ENCODE measurements around the gene RFX2. TPM values are rescaled to one million over a fixed set of nuclear protein-coding genes. Genes with fewer than 3 reads are reported as not detected.
A peak's percentile ranks its signal among the peaks of the same experiment; 100 is the strongest.

Gene RFX2
- total RNA-seq, 1 donor from 2014 or later = 3.2 TPM

DNA sequence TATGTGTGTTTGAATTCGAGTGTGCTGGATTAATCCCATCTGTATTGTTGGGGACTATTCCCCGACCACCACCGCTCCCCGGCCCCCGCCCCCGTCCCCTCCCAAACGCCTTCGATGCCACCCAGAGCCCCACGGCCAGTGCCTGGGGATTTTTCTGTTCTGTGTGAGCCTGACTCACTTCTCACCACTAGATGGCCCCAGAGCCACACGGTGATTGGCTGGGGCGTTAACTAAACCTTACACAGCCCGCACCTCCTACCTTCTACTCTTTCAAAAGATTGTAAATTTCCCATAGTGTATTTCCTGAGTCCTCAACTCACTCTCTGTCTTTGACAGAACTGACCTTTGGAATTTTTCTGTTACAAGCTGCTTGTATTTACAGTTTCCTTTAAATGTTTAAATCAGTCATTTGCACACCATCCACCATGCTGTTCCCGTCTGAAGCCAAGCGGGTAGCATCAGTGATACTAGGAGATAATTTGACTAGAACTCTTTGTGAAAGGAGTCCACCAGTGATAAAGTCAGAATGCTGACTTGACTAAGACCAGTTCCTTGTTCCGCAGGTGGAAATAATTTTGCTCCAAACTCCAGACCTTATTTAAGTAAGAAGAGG, 61.4 kb downstream of the RFX2 start:
- Mint-ChIP-seq H3K4me3 (ENCODE audit: unreplicated experiment) (peak overlapping the region; percentile 8), H3K27me3 (ENCODE audit: low read depth, unreplicated experiment) (peaks cover 19% of the 10 kb centered on the region), H3K4me1 (ENCODE audit: low read depth, unreplicated experiment) (peaks cover 1% of the 10 kb centered on the region), H3K36me3 (ENCODE audit: low read depth, unreplicated experiment) (no peaks in the 10 kb centered on the region), H3K27ac (ENCODE audit: unreplicated experiment) (no peak overlapping the region), H3K9me3 (ENCODE audit: unreplicated experiment) (no peaks in the 10 kb centered on the region)
- H3K27me3 ChIP-seq (ENCODE audit: insufficient read depth, low read length) = no peaks in the 10 kb centered on the region
- TF ChIP-seq, protein P1, sequence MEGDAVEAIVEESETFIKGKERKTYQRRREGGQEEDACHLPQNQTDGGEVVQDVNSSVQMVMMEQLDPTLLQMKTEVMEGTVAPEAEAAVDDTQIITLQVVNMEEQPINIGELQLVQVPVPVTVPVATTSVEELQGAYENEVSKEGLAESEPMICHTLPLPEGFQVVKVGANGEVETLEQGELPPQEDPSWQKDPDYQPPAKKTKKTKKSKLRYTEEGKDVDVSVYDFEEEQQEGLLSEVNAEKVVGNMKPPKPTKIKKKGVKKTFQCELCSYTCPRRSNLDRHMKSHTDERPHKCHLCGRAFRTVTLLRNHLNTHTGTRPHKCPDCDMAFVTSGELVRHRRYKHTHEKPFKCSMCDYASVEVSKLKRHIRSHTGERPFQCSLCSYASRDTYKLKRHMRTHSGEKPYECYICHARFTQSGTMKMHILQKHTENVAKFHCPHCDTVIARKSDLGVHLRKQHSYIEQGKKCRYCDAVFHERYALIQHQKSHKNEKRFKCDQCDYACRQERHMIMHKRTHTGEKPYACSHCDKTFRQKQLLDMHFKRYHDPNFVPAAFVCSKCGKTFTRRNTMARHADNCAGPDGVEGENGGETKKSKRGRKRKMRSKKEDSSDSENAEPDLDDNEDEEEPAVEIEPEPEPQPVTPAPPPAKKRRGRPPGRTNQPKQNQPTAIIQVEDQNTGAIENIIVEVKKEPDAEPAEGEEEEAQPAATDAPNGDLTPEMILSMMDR (IDR thresholded peaks at IDR 0.05; ENCODE audit: insufficient read depth, low read depth, low read length) = peak; percentile 82
- no peak for TF ChIP-seq EZH2 (IDR thresholded peaks at IDR 0.05; ENCODE audit: insufficient read depth, low read length)
- H4K20me1 ChIP-seq (ENCODE audit: insufficient read depth, low read length) = no peaks in the 10 kb centered on the region
- DNase-seq (ENCODE audit: low read depth) (no peak), FAIRE-seq (no peak)
- no peaks in the 10 kb centered on the region for H3K9me3 ChIP-seq (ENCODE audit: insufficient read depth, low read depth, low read length)
- H3K9ac ChIP-seq (ENCODE audit: low read length) = no peak overlapping the region
- H2AFZ ChIP-seq (ENCODE audit: low read depth, low read length) = peak overlapping the region; percentile 64
- no peaks in the 10 kb centered on the region for H3K79me2 ChIP-seq (ENCODE audit: insufficient read depth, low read length)
- H3K4me3 ChIP-seq (ENCODE audit: insufficient read depth, low read depth, low read length) = no peak overlapping the region
- no peaks in the 10 kb centered on the region for H3K36me3 ChIP-seq (ENCODE audit: insufficient read depth, low read length)
- peak overlapping the region; percentile 23 for H3K4me2 ChIP-seq (ENCODE audit: low read length)
- H3K27ac ChIP-seq (ENCODE audit: low read depth, low read length) = no peak overlapping the region
- H3K4me1 ChIP-seq (ENCODE audit: insufficient read depth, low read length) = no peaks in the 10 kb centered on the region

DNA sequence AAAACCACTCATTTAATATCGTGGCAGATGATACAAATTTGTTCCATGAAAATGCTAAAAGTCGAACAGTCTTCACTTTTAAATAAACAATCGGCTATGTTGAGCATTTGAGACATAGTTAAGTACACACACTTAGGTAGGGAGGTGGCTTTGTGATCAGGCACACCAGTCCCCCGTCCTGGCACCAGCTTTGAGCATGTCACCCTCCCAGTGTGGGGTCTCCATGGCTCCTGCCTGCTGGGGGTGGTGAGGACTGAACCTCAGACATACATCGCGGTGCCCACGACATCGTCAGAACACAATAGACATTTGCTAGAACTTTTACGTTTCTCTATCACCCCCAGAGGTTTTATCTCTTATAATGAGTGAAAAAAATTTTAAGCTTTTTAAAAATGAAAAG, 62.0 kb downstream of the RFX2 start:
- Histone ChIP-seq H3K4me2 (ENCODE audit: low read length) (peak overlapping the region; percentile 23), H3K36me3 (ENCODE audit: insufficient read depth, low read length) (no peaks in the 10 kb centered on the region), H3K27me3 (ENCODE audit: insufficient read depth, low read length) (no peaks in the 10 kb centered on the region), H3K4me1 (ENCODE audit: insufficient read depth, low read length) (no peaks in the 10 kb centered on the region), H3K27ac (ENCODE audit: low read depth, low read length) (no peak overlapping the region), H3K79me2 (ENCODE audit: insufficient read depth, low read length) (no peaks in the 10 kb centered on the region), H3K4me3 (ENCODE audit: insufficient read depth, low read depth, low read length) (no peak overlapping the region), H3K9ac (ENCODE audit: low read length) (no peak overlapping the region), H3K9me3 (ENCODE audit: insufficient read depth, low read depth, low read length) (no peaks in the 10 kb centered on the region), H4K20me1 (ENCODE audit: insufficient read depth, low read length) (no peaks in the 10 kb centered on the region), H2AFZ (ENCODE audit: low read depth, low read length) (no peak overlapping the region)
- no peak overlapping the region for H3K27ac Mint-ChIP-seq (ENCODE audit: unreplicated experiment)
- peak overlapping the region; percentile 8 for H3K4me3 Mint-ChIP-seq (ENCODE audit: unreplicated experiment)
- FAIRE-seq = no peak
- H3K27me3 Mint-ChIP-seq (ENCODE audit: low read depth, unreplicated experiment) = peaks cover 17% of the 10 kb centered on the region
- DNase-seq (ENCODE audit: low read depth) = no peak
- no peaks in the 10 kb centered on the region for H3K9me3 Mint-ChIP-seq (ENCODE audit: unreplicated experiment)
- H3K36me3 Mint-ChIP-seq (ENCODE audit: low read depth, unreplicated experiment) = no peaks in the 10 kb centered on the region
- TF ChIP-seq, protein P1 (IDR thresholded peaks at IDR 0.05; ENCODE audit: insufficient read depth, low read depth, low read length) = no peak
- TF ChIP-seq EZH2 (IDR thresholded peaks at IDR 0.05; ENCODE audit: insufficient read depth, low read length) = no peak
- peaks cover 1% of the 10 kb centered on the region for H3K4me1 Mint-ChIP-seq (ENCODE audit: low read depth, unreplicated experiment)

DNA sequence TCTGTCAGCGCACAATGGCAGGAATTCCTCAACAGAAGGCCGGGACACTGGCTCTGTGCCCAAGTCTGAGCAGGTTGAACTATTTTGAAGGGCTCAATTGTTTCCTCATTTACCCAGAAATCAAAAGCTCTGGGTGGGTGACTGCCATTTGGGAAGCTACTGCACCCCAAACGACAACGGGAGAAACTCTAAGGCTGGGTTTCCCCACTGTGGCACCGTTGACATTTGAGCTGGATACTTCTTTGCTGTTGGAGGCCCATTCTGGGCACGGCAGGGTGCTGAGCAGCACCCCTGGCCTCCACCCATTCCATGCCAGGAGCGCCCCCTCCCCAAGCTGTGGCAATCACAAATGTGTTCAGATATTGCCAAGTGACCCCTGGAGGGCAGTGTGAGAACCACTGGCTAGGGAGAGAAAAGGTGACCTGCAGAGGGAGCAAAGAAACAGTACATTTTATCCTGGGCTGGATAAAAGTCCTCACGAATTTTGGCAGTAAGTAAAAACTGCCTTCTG, 62.5 kb downstream of the RFX2 start:
- FAIRE-seq = no peak
- Histone ChIP-seq H4K20me1 (ENCODE audit: insufficient read depth, low read length) (no peaks in the 10 kb centered on the region), H3K36me3 (ENCODE audit: insufficient read depth, low read length) (no peaks in the 10 kb centered on the region), H3K4me1 (ENCODE audit: insufficient read depth, low read length) (no peaks in the 10 kb centered on the region), H3K9ac (ENCODE audit: low read length) (no peak overlapping the region), H3K4me2 (ENCODE audit: low read length) (no peak overlapping the region), H3K79me2 (ENCODE audit: insufficient read depth, low read length) (no peaks in the 10 kb centered on the region), H3K27me3 (ENCODE audit: insufficient read depth, low read length) (no peaks in the 10 kb centered on the region), H3K9me3 (ENCODE audit: insufficient read depth, low read depth, low read length) (no peaks in the 10 kb centered on the region), H3K4me3 (ENCODE audit: insufficient read depth, low read depth, low read length) (no peak overlapping the region), H3K27ac (ENCODE audit: low read depth, low read length) (no peak overlapping the region), H2AFZ (ENCODE audit: low read depth, low read length) (no peak overlapping the region)
- peaks cover 1% of the 10 kb centered on the region for H3K4me1 Mint-ChIP-seq (ENCODE audit: low read depth, unreplicated experiment)
- H3K27ac Mint-ChIP-seq (ENCODE audit: unreplicated experiment) = no peak overlapping the region
- TF ChIP-seq, protein P1 (IDR thresholded peaks at IDR 0.05; ENCODE audit: insufficient read depth, low read depth, low read length) = peak; percentile 75
- TF ChIP-seq EZH2 (IDR thresholded peaks at IDR 0.05; ENCODE audit: insufficient read depth, low read length) = no peak
- no peaks in the 10 kb centered on the region for H3K9me3 Mint-ChIP-seq (ENCODE audit: unreplicated experiment)
- no peak for DNase-seq (ENCODE audit: low read depth)
- H3K27me3 Mint-ChIP-seq (ENCODE audit: low read depth, unreplicated experiment) = peaks cover 14% of the 10 kb centered on the region
- no peak overlapping the region for H3K4me3 Mint-ChIP-seq (ENCODE audit: unreplicated experiment)
- H3K36me3 Mint-ChIP-seq (ENCODE audit: low read depth, unreplicated experiment) = no peaks in the 10 kb centered on the region
